Activated T-cell treated with anti-CD3 and anti-CD28 coated beads for 1 hour (primary cell): ENCODE data around the gene PACSIN2.
"Not testable (repeated sequence)": the region's sequence is repeated elsewhere in the genome, so short reads cannot be mapped to it uniquely, and the experiment has no call there.

Source experiments
- DNase-seq: peaks from one replicate; pipeline ENCODE4 v3.0.0-alpha.2; 2020; ENCODE audit warnings: low read depth

PACSIN2 gene

DNA sequence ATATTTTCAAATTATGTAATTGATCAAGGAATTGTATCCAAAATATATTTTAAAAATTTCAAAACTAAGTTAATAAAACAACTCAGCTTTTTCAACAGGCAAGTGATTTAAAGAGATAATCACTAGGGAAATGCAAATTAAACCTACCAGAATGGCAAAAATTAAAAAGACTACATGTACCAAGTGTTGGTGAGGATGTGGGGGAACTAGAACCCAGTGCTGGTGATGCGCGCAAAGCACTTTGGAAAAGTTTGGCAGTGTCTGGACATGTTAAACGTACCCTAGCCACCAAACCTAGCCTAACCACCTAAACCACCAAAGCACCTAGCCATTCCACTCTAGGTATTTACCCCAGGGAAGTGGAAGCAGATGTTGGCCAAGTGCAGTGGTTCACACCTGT is 22.9 kb downstream of the PACSIN2 start:
- no peak for DNase-seq

- no peak for DNase-seq
These were observed 23.8 kb downstream of the PACSIN2 start for GRCh38 chr22:42991010-42991651.

DNA sequence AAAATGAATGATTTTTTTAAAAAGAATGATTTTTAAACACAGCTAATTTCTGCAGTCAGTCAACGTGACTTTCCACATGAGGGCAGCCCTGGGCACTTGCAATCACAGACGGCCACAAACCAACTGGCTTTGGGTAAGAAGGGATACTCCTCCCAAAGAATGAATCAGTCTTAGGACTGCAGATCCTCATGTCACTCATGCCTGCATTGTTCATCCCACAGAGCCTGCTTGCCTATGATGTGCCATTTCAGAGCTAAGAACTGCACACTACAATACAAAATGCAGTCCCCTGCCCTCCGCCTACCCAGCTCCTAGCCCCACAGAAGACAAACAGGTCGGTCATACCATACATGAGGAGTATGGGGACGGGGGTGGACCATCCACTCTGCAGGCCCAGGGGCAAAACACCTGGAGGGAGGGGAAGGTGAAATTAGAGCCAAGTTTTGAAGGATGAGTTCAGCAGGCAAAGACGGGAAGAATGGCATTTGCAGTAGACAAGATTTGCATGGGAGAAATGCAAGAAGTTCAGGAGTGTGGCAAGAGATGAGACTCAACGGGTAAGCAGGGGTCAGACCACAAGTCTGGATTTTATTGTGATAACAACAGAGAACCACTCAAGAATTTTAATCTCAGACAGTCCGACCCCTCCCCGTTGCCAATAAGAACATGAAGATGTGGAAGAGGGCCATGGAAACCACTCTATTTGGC is 24.7 kb downstream of the PACSIN2 start:
- no peak for DNase-seq

GRCh38 chr22:42986115-42986514 is 28.8 kb downstream of the PACSIN2 start:
- no peak for DNase-seq

DNA sequence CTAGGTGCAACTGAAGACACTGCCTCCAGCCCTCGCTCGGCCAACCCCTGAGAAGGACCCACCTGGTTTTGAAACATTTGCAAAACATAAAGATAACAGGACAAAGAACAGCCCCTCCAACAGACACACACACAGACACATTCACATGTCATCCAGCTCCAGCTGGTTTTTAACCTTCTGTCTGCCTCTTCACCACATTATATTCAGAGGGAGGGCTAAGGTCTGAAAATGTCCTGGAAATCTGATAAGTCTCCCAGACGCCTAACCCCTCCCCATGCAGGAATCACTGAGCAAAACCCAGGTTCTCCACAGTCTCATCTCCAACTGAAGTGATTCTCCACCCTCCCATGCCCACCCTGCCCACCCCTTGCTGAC is 29.4 kb downstream of the PACSIN2 start:
- DNase-seq, result no peak

DNA sequence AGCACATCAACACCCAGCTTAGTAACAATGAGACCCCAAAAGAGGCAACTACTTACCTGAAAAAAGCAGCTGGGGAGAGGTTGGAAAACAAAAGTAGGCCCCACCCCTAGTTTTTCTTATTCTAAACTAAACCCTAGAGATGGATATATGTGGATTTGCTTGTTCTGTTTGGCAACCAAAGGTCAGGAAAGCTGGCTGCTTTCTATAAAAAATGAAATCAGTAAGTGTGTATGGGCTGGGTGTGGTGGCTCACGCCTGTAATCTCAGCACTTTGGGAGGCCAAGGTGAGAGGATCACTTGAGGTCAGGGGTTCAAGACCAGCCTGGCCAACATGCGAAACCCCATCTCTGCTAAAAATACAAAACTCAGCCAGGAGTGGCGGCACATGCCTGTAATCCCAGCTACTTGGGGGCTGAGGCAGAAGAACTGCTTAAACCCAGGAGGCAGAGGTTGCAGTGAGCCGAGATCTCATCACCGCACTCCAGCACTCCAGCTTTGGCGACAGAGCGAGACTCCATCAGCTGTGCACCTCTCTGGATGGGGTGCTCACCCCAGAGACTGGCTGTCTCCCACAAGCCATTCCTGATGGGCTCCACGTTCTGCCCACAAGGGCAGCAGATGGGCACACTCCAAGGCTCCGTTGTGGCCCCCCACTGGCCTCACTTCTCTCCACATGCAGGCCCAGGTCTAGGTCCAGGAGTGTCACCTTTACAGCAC is 30.0 kb downstream of the PACSIN2 start:
- no peak for DNase-seq

DNA sequence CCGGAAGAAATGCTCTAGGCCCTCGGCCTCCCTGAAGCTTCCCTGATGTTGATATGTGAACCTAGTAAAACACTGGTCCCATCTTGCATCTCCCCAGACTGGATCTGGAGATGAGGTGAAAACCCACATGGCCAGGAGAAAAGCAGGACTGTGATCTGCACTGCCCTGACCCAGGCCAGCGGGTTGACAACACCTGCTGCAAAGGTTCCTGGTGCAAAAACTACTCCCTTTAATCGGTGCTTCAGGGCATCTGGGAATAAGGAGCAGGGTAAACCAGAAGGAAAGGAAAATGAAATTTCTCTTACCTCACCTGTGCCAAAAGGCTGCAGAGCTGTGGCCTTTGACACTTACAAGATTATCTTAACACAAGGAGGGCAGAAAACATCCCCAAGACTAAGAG is 30.6 kb downstream of the PACSIN2 start:
- DNase-seq, result no peak

DNA sequence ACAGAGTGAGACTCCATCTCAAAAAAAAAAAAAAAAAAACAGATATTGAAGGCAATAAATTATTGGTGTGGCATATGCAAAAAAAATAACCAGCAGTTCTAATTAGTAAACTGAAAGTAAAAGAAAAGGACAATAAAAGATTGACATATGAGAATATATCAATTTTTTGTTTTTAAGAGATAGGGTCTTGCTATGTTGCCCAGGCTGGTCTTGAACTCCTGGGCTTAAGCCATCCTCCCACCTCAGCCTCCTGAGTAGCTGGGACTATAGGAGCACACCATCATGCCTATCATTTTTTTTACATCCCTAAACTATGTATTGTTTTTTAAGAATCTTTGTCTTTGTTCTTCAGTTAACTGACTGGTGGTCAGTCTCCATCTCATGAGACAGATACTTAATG is 31.5 kb downstream of the PACSIN2 start:
- no peak for DNase-seq

- no peak for DNase-seq
These were observed 35.3 kb downstream of the PACSIN2 start for GRCh38 chr22:42979606-42980005.

DNA sequence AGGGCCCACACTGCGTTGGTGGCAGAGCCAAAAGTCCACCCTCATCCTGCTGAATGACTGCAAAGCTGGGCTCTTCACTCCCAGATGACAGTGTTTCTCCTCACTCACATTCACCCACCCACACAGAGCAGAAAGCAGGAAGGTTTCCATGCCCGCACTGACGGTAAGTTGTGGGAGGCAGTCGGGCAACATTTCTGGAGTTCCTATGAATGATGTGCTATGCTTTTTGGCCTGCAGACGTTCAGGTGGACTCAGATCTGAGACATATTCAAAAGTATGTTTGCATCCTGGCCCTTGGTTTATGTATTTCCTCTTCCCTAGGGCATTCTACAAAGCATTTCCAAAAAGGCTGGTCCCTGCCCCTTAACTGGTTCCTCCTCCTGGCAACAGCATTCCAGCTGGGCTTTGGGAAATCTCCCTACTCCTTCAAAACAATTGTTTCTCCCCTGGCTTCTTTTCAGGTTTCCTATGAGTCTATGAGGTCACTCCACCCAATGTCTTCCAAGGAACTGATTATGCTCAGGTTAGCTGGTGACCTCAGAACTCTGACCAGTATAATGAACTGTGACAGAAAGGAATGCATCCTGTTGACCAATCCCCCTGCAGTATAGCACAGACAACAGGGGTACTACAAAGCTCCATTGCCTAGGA is 36.4 kb downstream of the PACSIN2 start:
- DNase-seq, result no peak

- DNase-seq, result no peak
These were observed 37.4 kb downstream of the PACSIN2 start for GRCh38 chr22:42977569-42977968.

DNA sequence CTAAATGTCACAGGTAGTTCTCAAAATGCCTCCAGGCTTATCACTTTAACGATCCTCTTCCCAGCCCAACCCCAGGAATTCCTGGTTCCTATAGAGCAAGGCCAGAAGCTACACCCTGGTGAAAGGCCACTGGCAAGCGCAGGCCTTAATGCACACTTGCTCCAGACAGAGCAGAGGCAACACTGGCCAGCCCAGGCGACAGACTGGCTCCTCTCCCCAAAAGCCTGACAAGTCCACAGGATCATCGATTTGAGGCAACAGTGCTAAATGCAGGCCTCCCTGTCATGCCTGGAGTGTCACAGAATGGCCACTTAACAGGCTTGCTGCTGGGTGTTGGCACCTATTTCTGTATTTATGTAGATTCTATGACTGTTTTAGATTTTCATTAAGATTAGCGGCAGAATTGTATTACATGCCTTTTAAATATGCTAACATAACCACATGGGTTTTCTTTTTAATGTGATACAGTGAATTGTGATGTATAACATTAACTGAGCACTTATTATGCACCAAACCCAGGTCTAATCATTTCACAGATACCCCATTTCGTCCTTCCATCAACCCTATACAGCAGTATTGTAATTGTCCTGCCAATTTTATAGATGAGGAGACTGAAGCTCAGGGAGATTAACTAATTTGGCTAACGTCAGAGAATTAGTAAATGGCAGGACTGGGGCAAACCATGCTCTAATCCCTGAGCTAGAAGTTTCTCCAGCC is 38.6 kb downstream of the PACSIN2 start:
- no peak for DNase-seq

DNA sequence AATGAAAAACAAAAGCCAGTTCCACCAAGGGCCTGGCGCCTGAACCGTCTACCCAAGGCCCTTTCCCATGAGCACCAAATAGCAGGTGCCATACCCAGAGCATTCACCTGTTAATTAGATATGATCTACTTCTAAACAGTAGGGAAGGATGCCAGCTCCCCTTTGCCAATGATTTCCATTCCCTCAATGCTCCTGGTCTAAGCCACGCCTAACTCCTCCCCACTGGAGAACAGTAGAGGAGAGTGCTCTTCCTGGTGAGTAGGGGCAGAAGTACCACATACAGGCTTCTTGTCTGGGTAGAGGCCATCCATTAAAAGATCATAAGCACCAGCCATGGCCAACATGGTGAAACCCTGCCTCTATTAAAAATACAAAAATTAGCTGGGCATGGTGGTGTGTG is 40.7 kb downstream of the PACSIN2 start:
- DNase-seq, result no peak

DNA sequence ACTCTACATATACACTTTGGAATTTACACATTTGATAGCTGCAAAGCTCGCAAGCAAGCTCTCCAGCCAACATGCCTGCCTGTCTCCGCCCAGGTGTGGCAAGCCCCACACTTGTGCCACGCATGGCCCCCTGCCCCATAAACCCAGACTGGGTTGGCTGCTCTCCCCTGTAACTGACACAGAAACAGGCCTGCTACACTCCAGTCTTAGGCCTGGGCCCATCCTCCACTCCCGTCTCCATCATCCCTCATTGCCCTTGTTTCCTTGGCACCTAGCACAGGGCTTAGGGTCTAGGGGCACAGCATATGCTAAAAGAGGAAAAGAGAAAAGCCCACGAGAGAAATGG is 41.4 kb downstream of the PACSIN2 start:
- DNase-seq, result no peak

GRCh38 chr22:42972649-42973535 is 42.1 kb downstream of the PACSIN2 start:
- no peak for DNase-seq

- DNase-seq, result not testable (repeated sequence)
These were observed 43.5 kb downstream of the PACSIN2 start for GRCh38 chr22:42971473-42971860.

DNA sequence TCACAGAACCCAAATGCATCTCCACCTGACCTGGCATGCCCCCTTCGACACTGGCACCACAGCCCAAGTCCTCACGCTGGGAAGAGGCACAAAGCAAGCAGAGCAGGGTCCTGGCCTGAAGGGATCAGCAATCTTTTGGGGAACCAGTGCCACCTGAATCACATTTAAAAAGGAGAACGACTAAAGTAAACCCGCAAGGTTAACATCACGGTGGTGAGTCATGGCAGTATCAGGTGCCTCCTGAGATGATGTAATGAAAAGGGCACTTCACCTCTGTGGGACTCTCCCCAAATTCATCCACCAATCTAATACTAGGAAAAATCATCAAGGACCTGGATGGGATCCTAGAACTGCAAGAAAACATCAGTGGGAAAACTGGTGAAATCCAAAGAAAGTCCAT is 44.9 kb downstream of the PACSIN2 start:
- no peak for DNase-seq

GRCh38 chr22:42969348-42969975 is 45.5 kb downstream of the PACSIN2 start:
- DNase-seq, result no peak

DNA sequence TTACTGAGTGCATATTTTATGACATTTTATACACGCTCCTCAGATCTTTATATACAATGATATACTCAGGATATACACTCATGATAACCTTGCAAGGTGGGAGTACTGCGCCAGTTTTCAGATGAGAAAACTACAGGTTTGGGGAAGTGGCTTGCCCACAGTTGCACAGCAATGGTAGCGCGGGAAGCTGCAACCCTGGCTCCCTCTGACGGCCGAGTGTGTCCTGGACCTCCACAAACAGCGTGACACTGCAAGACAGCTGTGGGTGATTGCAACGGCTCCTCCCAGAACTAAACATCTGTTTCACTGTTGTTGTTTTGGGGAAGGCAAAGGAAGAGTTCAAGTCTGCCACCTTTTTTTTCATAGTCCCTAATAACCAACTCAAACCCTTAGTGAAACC is 47.0 kb downstream of the PACSIN2 start:
- DNase-seq, result no peak

DNA sequence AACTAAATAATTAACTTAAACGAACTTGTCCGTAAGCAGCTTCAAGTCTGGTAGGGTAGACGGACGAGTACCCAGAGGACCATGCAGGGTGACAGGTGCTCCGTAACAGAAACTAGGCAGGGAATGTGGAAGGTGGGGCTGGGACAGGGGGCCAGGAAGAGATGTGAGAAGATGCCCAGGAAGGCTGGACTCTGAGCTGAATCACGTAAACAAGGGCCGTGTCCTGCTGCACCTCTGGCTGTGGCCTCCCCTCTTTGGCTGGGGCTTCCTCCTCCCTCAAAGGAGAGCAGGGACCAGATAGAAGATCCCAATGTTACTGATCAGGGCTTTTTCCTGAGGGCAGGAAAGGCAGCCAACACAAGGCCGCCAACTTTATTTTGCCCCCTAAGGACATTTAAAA is 47.9 kb downstream of the PACSIN2 start:
- no peak for DNase-seq

DNA sequence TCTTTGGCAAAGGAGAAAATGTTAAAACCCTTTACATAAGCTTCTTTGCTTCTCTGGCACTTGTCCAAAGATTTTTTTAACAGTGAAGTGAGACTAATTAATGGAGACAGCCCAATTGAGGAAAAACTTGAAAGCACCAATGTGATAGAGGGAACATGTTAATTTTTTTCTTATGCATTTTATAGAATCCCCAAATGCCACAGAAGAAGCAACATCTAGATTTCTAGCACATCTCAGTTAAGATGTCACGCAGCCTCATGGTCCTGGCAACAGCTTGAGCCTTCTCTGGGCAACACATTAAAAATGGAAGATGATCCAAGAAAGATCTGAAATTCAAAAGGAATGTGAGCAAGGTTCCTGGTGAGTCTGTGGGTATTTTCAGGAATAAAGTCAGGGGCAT is 48.5 kb downstream of the PACSIN2 start:
- DNase-seq, result no peak
